Measurements from ENCODE around the gene ADAMTS19. TPM values are rescaled to one million over a fixed set of nuclear protein-coding genes. Genes with fewer than 3 reads are reported as not detected.

The ADAMTS19 gene
- total RNA-seq, 4 donors from 2014 or later = not detected

DNA sequence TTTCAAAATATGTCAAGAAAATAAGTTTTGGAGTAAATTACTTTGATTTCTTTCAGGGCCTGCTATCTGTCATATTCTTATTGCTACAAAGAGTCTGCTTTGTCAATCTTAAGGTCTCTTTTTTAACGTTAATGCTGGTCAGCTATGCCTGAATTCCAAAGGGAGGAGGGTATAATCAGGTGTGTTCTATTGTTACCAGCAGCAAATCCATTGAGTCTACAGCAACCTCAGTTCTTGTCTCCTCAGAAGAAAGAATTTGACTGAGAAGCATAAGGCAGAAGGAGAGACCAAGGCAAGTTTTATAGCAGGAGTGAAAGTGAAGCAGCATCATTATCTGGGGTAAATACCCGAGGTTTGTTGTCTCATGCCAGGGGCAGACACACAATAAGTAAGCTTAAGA, 264.1 kb downstream of the ADAMTS19 start:
- TF ChIP-seq POLR2A (IDR thresholded peaks at IDR 0.05) = no peak
- TF ChIP-seq, protein P1, sequence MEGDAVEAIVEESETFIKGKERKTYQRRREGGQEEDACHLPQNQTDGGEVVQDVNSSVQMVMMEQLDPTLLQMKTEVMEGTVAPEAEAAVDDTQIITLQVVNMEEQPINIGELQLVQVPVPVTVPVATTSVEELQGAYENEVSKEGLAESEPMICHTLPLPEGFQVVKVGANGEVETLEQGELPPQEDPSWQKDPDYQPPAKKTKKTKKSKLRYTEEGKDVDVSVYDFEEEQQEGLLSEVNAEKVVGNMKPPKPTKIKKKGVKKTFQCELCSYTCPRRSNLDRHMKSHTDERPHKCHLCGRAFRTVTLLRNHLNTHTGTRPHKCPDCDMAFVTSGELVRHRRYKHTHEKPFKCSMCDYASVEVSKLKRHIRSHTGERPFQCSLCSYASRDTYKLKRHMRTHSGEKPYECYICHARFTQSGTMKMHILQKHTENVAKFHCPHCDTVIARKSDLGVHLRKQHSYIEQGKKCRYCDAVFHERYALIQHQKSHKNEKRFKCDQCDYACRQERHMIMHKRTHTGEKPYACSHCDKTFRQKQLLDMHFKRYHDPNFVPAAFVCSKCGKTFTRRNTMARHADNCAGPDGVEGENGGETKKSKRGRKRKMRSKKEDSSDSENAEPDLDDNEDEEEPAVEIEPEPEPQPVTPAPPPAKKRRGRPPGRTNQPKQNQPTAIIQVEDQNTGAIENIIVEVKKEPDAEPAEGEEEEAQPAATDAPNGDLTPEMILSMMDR (IDR thresholded peaks at IDR 0.05) = no peak
- H3K4me1 ChIP-seq = no peaks in the 10 kb centered on the region
- no peaks in the 10 kb centered on the region for H3K27me3 ChIP-seq
- WGBS, 2 donors = 15 to 22% methylated on average over 2 of the region's 2 CpGs
- intact Hi-C loops (cut with DNase I) = no loop called here
- H3K27ac ChIP-seq = no peak overlapping the region
- H3K36me3 ChIP-seq = no peaks in the 10 kb centered on the region
- H3K9me3 ChIP-seq = no peaks in the 10 kb centered on the region
- DNase-seq = no peak
- no peak overlapping the region for H3K4me3 ChIP-seq (replicated peaks in 1 of 3)

GRCh38 chr5:129724647-129725046, 264.5 kb downstream of the ADAMTS19 start:
- no peak for DNase-seq
- Histone ChIP-seq H3K4me3 (replicated peaks in 1 of 3) (no peak overlapping the region), H3K27ac (no peak overlapping the region), H3K9me3 (no peaks in the 10 kb centered on the region), H3K27me3 (no peaks in the 10 kb centered on the region), H3K4me1 (no peaks in the 10 kb centered on the region), H3K36me3 (no peaks in the 10 kb centered on the region)
- 88 to 92% methylated on average over 4 of the region's 4 CpGs for WGBS, 2 donors
- no peak for TF ChIP-seq POLR2A (IDR thresholded peaks at IDR 0.05)
- TF ChIP-seq, protein P1 (IDR thresholded peaks at IDR 0.05) = no peak
- intact Hi-C loops (cut with DNase I) = no loop called here

GRCh38 chr5:129739773-129740172, 279.7 kb downstream of the ADAMTS19 start:
- no peaks in the 10 kb centered on the region for H3K9me3 ChIP-seq
- H3K27me3 ChIP-seq = no peaks in the 10 kb centered on the region
- 78 to 79% methylated on average over 2 of the region's 2 CpGs for WGBS, 2 donors
- H3K36me3 ChIP-seq = no peaks in the 10 kb centered on the region
- no peak overlapping the region for H3K27ac ChIP-seq
- no peaks in the 10 kb centered on the region for H3K4me1 ChIP-seq
- intact Hi-C loops (cut with DNase I) = no loop called here
- DNase-seq = no peak
- H3K4me3 ChIP-seq (replicated peaks in 1 of 3) = no peak overlapping the region
- TF ChIP-seq POLR2A (IDR thresholded peaks at IDR 0.05) = no peak
- TF ChIP-seq, protein P1 (IDR thresholded peaks at IDR 0.05) = no peak

GRCh38 chr5:129743541-129744187, 283.6 kb downstream of the ADAMTS19 start:
- Histone ChIP-seq H3K9me3 (no peaks in the 10 kb centered on the region), H3K4me3 (replicated peaks in 1 of 3) (no peak overlapping the region), H3K36me3 (no peaks in the 10 kb centered on the region), H3K4me1 (no peaks in the 10 kb centered on the region), H3K27ac (no peak overlapping the region), H3K27me3 (no peaks in the 10 kb centered on the region)
- intact Hi-C loops (cut with DNase I) = no loop called here
- DNase-seq = no peak
- WGBS, 2 donors = 61 to 66% methylated on average over 2 of the region's 2 CpGs
- no peak for TF ChIP-seq POLR2A (IDR thresholded peaks at IDR 0.05)
- TF ChIP-seq, protein P1 (IDR thresholded peaks at IDR 0.05) = no peak

- intact Hi-C loops (cut with DNase I) = no loop called here
- Histone ChIP-seq H3K27me3 (no peaks in the 10 kb centered on the region), H3K9me3 (no peaks in the 10 kb centered on the region), H3K27ac (no peak overlapping the region), H3K4me3 (replicated peaks in 1 of 3) (no peak overlapping the region), H3K4me1 (no peaks in the 10 kb centered on the region), H3K36me3 (no peaks in the 10 kb centered on the region)
- no peak for TF ChIP-seq POLR2A (IDR thresholded peaks at IDR 0.05)
- TF ChIP-seq, protein P1 (IDR thresholded peaks at IDR 0.05) = no peak
- WGBS, 2 donors = 92 to 95% methylated on average over 4 of the region's 4 CpGs
- DNase-seq = no peak
Measured at GRCh38 chr5:129745997-129746396, 285.9 kb downstream of the ADAMTS19 start.
